Transverse colon (tissue), 4 donors: ENCODE data around the gene KIF3C.

Source experiments
- CTCF ChIP-seq, 5 experiments: fragments of 200-600 bp in 3 of 5; fragments of 450-650 bp in 2 of 5; sonication (generic) in 3 of 5; IDR thresholded peaks; 1 replicate in 2 of 5; 2 replicates in 3 of 5; pipeline ENCODE4 v1.5.1; 2016 to 2017; ENCODE audit warnings: antibody characterized with exemption in 5 of 5, inconsistent platforms in 3 of 5, mild to moderate bottlenecking in 2 of 5, moderate library complexity in 1 of 5
- EP300 ChIP-seq: sonication (generic); formaldehyde crosslinking; IDR thresholded peaks from one replicate; pipeline ENCODE4 v1.6.1; 2017; ENCODE audit warnings: antibody characterized with exemption, low read depth
- POLR2AphosphoS5 ChIP-seq, 3 donors: sonication (generic); formaldehyde crosslinking; IDR thresholded peaks; one replicate each; pipeline ENCODE4 v1.6.1; 2016; ENCODE audit warnings: antibody characterized with exemption in 3 of 3

DNA sequence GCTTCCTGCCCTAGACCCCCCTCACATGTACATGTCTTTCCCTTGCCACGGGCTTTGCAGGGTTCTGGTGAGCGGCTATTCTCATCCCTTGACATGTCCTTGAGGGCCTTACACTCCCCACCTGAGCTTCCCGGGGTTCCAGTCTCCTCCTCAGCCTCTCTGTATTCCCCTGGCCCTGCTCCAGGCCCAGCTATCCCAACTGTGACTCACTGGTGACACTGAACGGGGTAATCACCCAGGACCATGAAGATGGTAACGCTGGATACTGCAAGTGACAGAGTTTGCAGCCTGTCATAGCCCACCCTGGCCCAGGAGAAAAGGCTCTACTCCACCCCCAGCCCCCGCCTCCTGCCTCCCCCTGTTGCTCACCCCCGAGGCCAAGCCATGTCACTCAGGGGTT, 27.3 kb downstream of the KIF3C start:
- no peak for TF ChIP-seq CTCF (IDR thresholded peaks at IDR 0.05)
- no peak for TF ChIP-seq POLR2AphosphoS5 (IDR thresholded peaks at IDR 0.05)
- no peak for TF ChIP-seq EP300
